NB4 (cell line): ENCODE measurements around the gene AUTS2.

Source experiments
- DNase-seq: peaks from one replicate; pipeline ENCODE4 v3.0.0; 2010; ENCODE audit warnings: low read depth
- H3K4me3 ChIP-seq: one replicate; pipeline ENCODE4 v1.5.1; 2011; ENCODE audit warnings: mild to moderate bottlenecking, low read depth, low read length, moderate library complexity
- MYC ChIP-seq: IDR thresholded peaks from 2 replicates; pipeline ENCODE4 v1.6.1; 2011; ENCODE audit warnings: low read depth, low read length
- POLR2A ChIP-seq: IDR thresholded peaks from 2 replicates; pipeline ENCODE4 v1.6.1; 2011; ENCODE audit warnings: mild to moderate bottlenecking; ENCODE audit not compliant: insufficient read length; ENCODE audit errors: extremely low read depth
- TF ChIP-seq, protein P1 (sequence below): IDR thresholded peaks from one replicate; pipeline ENCODE4 v1.5.1; 2012; ENCODE audit warnings: low read depth, low read length
- TF ChIP-seq, protein P2 (sequence below): IDR thresholded peaks from 2 replicates; pipeline ENCODE4 v1.6.1; 2011; ENCODE audit warnings: low read depth, low read length

The AUTS2 gene

GRCh38 chr7:70210936-70211310 is 612.6 kb downstream of the AUTS2 start:
- H3K4me3 ChIP-seq, result no peak overlapping the region
- DNase-seq, result no peak
- no peak for TF ChIP-seq MYC
- no peak for TF ChIP-seq POLR2A
- TF ChIP-seq, protein P1, sequence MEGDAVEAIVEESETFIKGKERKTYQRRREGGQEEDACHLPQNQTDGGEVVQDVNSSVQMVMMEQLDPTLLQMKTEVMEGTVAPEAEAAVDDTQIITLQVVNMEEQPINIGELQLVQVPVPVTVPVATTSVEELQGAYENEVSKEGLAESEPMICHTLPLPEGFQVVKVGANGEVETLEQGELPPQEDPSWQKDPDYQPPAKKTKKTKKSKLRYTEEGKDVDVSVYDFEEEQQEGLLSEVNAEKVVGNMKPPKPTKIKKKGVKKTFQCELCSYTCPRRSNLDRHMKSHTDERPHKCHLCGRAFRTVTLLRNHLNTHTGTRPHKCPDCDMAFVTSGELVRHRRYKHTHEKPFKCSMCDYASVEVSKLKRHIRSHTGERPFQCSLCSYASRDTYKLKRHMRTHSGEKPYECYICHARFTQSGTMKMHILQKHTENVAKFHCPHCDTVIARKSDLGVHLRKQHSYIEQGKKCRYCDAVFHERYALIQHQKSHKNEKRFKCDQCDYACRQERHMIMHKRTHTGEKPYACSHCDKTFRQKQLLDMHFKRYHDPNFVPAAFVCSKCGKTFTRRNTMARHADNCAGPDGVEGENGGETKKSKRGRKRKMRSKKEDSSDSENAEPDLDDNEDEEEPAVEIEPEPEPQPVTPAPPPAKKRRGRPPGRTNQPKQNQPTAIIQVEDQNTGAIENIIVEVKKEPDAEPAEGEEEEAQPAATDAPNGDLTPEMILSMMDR, result no peak
- TF ChIP-seq, protein P2, sequence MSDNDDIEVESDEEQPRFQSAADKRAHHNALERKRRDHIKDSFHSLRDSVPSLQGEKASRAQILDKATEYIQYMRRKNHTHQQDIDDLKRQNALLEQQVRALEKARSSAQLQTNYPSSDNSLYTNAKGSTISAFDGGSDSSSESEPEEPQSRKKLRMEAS, result no peak

GRCh38 chr7:70212281-70212680 is 614.0 kb downstream of the AUTS2 start:
- DNase-seq, result no peak
- TF ChIP-seq, protein P2, result no peak
- TF ChIP-seq POLR2A, result no peak
- no peak for TF ChIP-seq MYC
- TF ChIP-seq, protein P1, result no peak
- no peak overlapping the region for H3K4me3 ChIP-seq

- TF ChIP-seq, protein P2, result no peak
- TF ChIP-seq, protein P1, result no peak
- no peak for TF ChIP-seq POLR2A
- TF ChIP-seq MYC, result no peak
- H3K4me3 ChIP-seq, result no peak overlapping the region
- no peak for DNase-seq
These were observed 615.8 kb downstream of the AUTS2 start for GRCh38 chr7:70214071-70214470.

GRCh38 chr7:70215491-70215890 is 617.2 kb downstream of the AUTS2 start:
- H3K4me3 ChIP-seq, result no peak overlapping the region
- TF ChIP-seq, protein P1, result no peak
- TF ChIP-seq POLR2A, result no peak
- TF ChIP-seq MYC, result no peak
- TF ChIP-seq, protein P2, result no peak
- DNase-seq, result peak; percentile 38

DNA sequence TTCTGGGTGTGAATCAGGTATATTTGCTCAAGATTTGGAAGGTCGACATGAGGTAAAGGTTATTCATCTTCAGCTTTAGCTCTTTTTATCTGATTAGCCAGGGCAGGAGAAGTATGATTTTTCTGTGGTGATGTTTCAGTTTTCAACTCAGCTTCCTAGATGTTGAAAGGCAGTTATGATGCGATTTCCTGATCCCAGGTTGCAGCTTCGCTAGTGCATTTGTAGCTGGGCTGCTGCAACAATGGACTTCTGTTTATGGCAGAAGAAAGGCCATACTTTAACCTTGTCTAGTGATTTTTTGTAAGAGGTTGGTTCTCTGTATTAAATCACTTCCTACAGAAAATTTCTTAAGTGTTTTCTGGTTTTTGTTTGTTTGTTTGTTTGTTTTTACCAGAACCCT is 619.3 kb downstream of the AUTS2 start:
- H3K4me3 ChIP-seq, result no peak overlapping the region
- no peak for DNase-seq
- TF ChIP-seq MYC (no peak), POLR2A (no peak)
- TF ChIP-seq, protein P1, result no peak
- TF ChIP-seq, protein P2, result no peak

DNA sequence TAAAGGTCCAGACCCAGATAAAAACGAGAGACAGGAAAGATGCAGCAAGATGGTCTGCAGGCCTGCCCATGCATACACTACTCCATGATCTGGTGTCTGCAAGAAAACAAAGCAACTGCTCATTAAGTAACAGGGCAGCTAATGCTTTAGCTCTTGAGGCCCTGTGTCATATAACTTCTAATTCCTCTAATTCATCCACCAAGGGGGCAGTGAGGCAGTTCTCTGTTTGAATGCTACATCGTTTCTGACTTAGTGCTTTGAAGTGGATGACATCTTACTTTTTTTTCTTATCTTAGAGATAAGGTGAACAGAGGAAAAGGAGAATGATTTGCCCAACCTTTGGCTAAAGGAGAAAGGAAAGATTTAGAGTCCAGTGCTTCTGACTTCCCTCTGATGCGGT is 619.7 kb downstream of the AUTS2 start:
- no peak for DNase-seq
- H3K4me3 ChIP-seq, result no peak overlapping the region
- TF ChIP-seq POLR2A (no peak), MYC (no peak)
- TF ChIP-seq, protein P2, result no peak
- TF ChIP-seq, protein P1, result no peak
